Measurements from ENCODE around the gene FADS3. TPM values are rescaled to one million over a fixed set of nuclear protein-coding genes. Genes with fewer than 3 reads are reported as not detected.

Gene FADS3
- total RNA-seq, 2 experiments from 2014 or later, result 3.8 to 4.5 TPM

- DNase-seq, result no peak
- no peak for ATAC-seq
- no peaks in the 10 kb centered on the region for H3K36me3 Mint-ChIP-seq (ENCODE audit: low read depth)
- peaks cover 8% of the 10 kb centered on the region for H3K4me1 Mint-ChIP-seq (ENCODE audit: low read depth)
- no peak overlapping the region for H3K4me3 Mint-ChIP-seq
- H3K27me3 Mint-ChIP-seq (ENCODE audit: low read depth), result peaks cover 32% of the 10 kb centered on the region
- ChIA-PET POLR2A (no interaction called here), CTCF (no interaction called here)
- H3K27ac Mint-ChIP-seq, result no peak overlapping the region
- no peaks in the 10 kb centered on the region for H3K9me3 Mint-ChIP-seq (ENCODE audit: insufficient read depth)
Observed at GRCh38 chr11:61921446-61921845, 30.1 kb upstream of the FADS3 start.

GRCh38 chr11:61919705-61920631, 28.6 kb upstream of the FADS3 start:
- peaks cover 39% of the 10 kb centered on the region for H3K27me3 Mint-ChIP-seq (ENCODE audit: low read depth)
- H3K9me3 Mint-ChIP-seq (ENCODE audit: insufficient read depth), result no peaks in the 10 kb centered on the region
- H3K4me3 Mint-ChIP-seq, result no peak overlapping the region
- POLR2A ChIA-PET, result no interaction called here
- ATAC-seq (no peak), DNase-seq (no peak)
- peaks cover 8% of the 10 kb centered on the region for H3K4me1 Mint-ChIP-seq (ENCODE audit: low read depth)
- H3K27ac Mint-ChIP-seq, result no peak overlapping the region
- CTCF ChIA-PET, result interaction anchor here (0.8 to 2.0 kb wide), 5 partner anchors 20 to 162 kb away, joined by 3 to 7 read pairs (median 3); no protein-coding TSS in a partner anchor
- H3K36me3 Mint-ChIP-seq (ENCODE audit: low read depth), result no peaks in the 10 kb centered on the region

- Mint-ChIP-seq H3K4me3 (no peak overlapping the region), H3K9me3 (ENCODE audit: insufficient read depth) (no peaks in the 10 kb centered on the region), H3K4me1 (ENCODE audit: low read depth) (peaks cover 8% of the 10 kb centered on the region), H3K27ac (no peak overlapping the region), H3K36me3 (ENCODE audit: low read depth) (no peaks in the 10 kb centered on the region), H3K27me3 (ENCODE audit: low read depth) (peaks cover 44% of the 10 kb centered on the region)
- ATAC-seq, result no peak
- POLR2A ChIA-PET, result interaction anchor here (0.6 kb wide), 1 partner anchor 108 kb away, joined by 6 read pairs; no protein-coding TSS in a partner anchor
- DNase-seq, result no peak
- CTCF ChIA-PET, result interaction anchor here (0.8 to 2.0 kb wide), 4 partner anchors 20 to 163 kb away, joined by 3 to 7 read pairs (median 4); no protein-coding TSS in a partner anchor
Observed at GRCh38 chr11:61918938-61919704, 27.8 kb upstream of the FADS3 start.

- ATAC-seq (no peak), DNase-seq (no peak)
- CTCF ChIA-PET, result interaction anchor here (0.8 to 1.4 kb wide), 2 partner anchors 20 to 48 kb away, joined by 3 to 5 read pairs; no protein-coding TSS in a partner anchor
- no peaks in the 10 kb centered on the region for H3K36me3 Mint-ChIP-seq (ENCODE audit: low read depth)
- H3K27me3 Mint-ChIP-seq (ENCODE audit: low read depth), result peaks cover 44% of the 10 kb centered on the region
- no peaks in the 10 kb centered on the region for H3K9me3 Mint-ChIP-seq (ENCODE audit: insufficient read depth)
- H3K4me3 Mint-ChIP-seq, result no peak overlapping the region
- POLR2A ChIA-PET, result no interaction called here
- H3K27ac Mint-ChIP-seq, result no peak overlapping the region
- H3K4me1 Mint-ChIP-seq (ENCODE audit: low read depth), result peaks cover 8% of the 10 kb centered on the region
Observed at GRCh38 chr11:61918251-61918937, 27.0 kb upstream of the FADS3 start.

- no peak for DNase-seq
- Mint-ChIP-seq H3K36me3 (ENCODE audit: low read depth) (no peaks in the 10 kb centered on the region), H3K27me3 (ENCODE audit: low read depth) (peaks cover 44% of the 10 kb centered on the region), H3K27ac (no peak within 1 kb of the TSS), H3K4me1 (ENCODE audit: low read depth) (peaks cover 8% of the 10 kb centered on the region), H3K9me3 (ENCODE audit: insufficient read depth) (no peaks in the 10 kb centered on the region), H3K4me3 (peak within 1 kb of the TSS; percentile 34)
- POLR2A ChIA-PET, result no interaction called here
- ATAC-seq, result peak; percentile 23
- CTCF ChIA-PET, result no interaction called here
Observed at GRCh38 chr11:61917334-61918109, 26.2 kb upstream of the FADS3 start, which contains the start of gene RAB3IL1. RAB3IL1 (minus strand) TSS chr11:61917566; CDS start chr11:61917367, 199 bp downstream.

GRCh38 chr11:61916737-61917333, 25.5 kb upstream of the FADS3 start:
- ATAC-seq, result no peak
- peaks cover 8% of the 10 kb centered on the region for H3K4me1 Mint-ChIP-seq (ENCODE audit: low read depth)
- no peak overlapping the region for H3K4me3 Mint-ChIP-seq
- no peak overlapping the region for H3K27ac Mint-ChIP-seq
- H3K27me3 Mint-ChIP-seq (ENCODE audit: low read depth), result peaks cover 44% of the 10 kb centered on the region
- no peaks in the 10 kb centered on the region for H3K36me3 Mint-ChIP-seq (ENCODE audit: low read depth)
- no peaks in the 10 kb centered on the region for H3K9me3 Mint-ChIP-seq (ENCODE audit: insufficient read depth)
- POLR2A ChIA-PET, result no interaction called here
- CTCF ChIA-PET, result no interaction called here
- no peak for DNase-seq

- CTCF ChIA-PET, result interaction anchor here (0.8 to 1.5 kb wide), 2 partner anchors 32 to 34 kb away, joined by 3 to 7 read pairs; no protein-coding TSS in a partner anchor
- Mint-ChIP-seq H3K27me3 (ENCODE audit: low read depth) (peaks cover 36% of the 10 kb centered on the region), H3K4me3 (no peak overlapping the region), H3K4me1 (ENCODE audit: low read depth) (peaks cover 8% of the 10 kb centered on the region), H3K9me3 (ENCODE audit: insufficient read depth) (no peaks in the 10 kb centered on the region), H3K27ac (no peak overlapping the region), H3K36me3 (ENCODE audit: low read depth) (no peaks in the 10 kb centered on the region)
- ATAC-seq, result no peak
- no peak for DNase-seq
- POLR2A ChIA-PET, result interaction anchor here (0.6 kb wide), 2 partner anchors 10 to 23 kb away, joined by 3 to 5 read pairs; no protein-coding TSS in a partner anchor
Observed at GRCh38 chr11:61914471-61915171, 23.3 kb upstream of the FADS3 start.

- H3K4me1 Mint-ChIP-seq (ENCODE audit: low read depth), result peaks cover 8% of the 10 kb centered on the region
- ChIA-PET CTCF (interaction anchor here (0.8 to 1.8 kb wide), 3 partner anchors 15 to 34 kb away, joined by 3 to 7 read pairs (median 7); no protein-coding TSS in a partner anchor), POLR2A (interaction anchor here (0.6 kb wide), 1 partner anchor 11 kb away, joined by 3 read pairs; no protein-coding TSS in a partner anchor)
- peaks cover 33% of the 10 kb centered on the region for H3K27me3 Mint-ChIP-seq (ENCODE audit: low read depth)
- no peak overlapping the region for H3K4me3 Mint-ChIP-seq
- no peaks in the 10 kb centered on the region for H3K9me3 Mint-ChIP-seq (ENCODE audit: insufficient read depth)
- ATAC-seq (no peak), DNase-seq (no peak)
- no peak overlapping the region for H3K27ac Mint-ChIP-seq
- H3K36me3 Mint-ChIP-seq (ENCODE audit: low read depth), result no peaks in the 10 kb centered on the region
Observed at GRCh38 chr11:61913699-61914395, 22.5 kb upstream of the FADS3 start.

- no peak for DNase-seq
- peaks cover 5% of the 10 kb centered on the region for H3K4me1 Mint-ChIP-seq (ENCODE audit: low read depth)
- H3K27me3 Mint-ChIP-seq (ENCODE audit: low read depth), result peaks cover 26% of the 10 kb centered on the region
- ChIA-PET POLR2A (no interaction called here), CTCF (interaction anchor here (1.8 kb wide), 1 partner anchor 14 kb away, joined by 7 read pairs; no protein-coding TSS in a partner anchor)
- H3K4me3 Mint-ChIP-seq, result no peak overlapping the region
- H3K27ac Mint-ChIP-seq, result no peak overlapping the region
- H3K36me3 Mint-ChIP-seq (ENCODE audit: low read depth), result no peaks in the 10 kb centered on the region
- no peaks in the 10 kb centered on the region for H3K9me3 Mint-ChIP-seq (ENCODE audit: insufficient read depth)
- ATAC-seq, result no peak
Observed at GRCh38 chr11:61912991-61913698, 21.8 kb upstream of the FADS3 start.

Measured in activated CD8-positive, alpha-beta T cell treated with anti-CD3 and anti-CD28 coated beads, Interleukin-2, amount 10 ng/mL, durations not matched to agents 7 days and 5 days (primary cell).